ENCODE measurements around the gene DSTN.
"Not testable (repeated sequence)": the region's sequence is repeated elsewhere in the genome, so short reads cannot be mapped to it uniquely, and the experiment has no call there.

Gene DSTN

DNA sequence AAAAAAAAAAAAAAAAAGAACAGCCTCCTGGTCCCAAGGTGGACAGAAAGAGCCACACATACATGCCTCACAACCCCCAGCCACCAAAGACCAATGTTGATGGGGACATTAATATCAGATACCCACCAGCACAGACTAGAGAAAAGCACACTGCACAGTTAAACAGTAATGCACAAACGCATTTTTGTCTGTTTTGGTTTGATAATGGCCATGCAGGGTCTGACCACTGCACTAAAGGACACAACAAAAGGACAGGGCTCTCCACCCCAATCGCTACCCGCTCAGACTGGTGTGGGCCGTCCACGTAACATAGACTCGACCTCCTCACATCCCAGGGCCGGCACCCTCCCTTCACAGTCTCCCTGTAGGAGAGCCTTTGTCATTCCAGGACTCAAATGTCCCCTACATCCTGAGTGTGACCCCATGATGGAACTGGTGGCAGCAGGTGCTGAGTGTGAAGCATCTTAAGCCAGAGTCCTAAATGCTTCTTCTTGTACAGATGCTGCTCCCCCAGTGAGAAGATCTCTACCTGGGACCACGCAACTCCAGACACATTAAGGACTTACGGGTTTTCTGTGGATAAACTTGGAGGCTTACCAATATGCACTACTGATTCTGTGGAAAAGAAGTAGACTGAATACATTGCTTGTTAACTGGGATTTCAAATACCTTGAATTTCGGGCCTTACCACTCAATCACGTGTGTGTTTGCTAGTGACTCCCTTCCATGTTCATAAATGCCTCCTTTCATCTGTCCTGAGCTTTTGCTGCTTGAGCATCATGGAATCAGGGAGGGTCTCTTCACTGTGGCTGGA, 84.2 kb downstream of the DSTN start:
- DNase-seq: no peak

DNA sequence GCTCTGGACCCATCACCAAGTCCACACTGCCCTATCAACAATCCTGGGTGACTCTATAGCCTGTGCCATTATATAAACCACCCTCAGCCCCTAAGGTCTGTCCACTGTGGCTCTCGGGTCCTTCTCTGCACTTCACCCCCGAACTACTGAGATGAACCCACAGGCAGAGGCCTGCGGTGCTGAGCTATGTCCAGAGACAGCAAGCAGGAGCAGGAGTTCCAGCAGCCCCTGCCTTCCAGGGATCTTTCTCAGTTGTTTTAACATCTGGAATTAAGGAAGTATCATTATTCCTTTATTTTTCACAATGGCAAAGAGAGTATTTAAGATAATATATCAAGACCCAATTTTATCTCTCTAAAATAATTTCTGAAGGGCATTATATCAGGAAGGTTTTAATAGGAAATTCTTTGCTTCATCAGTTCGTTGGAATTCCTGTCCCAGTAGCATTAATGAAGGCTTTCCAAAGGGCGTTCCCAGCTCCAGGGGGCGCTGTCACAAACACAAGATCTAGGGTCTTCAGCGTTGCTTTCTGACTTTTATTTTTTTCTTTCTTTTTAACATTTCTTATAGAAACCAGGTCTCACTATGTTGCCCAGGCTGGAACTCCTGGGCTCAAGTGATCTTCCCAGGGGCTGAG, 84.9 kb downstream of the DSTN start:
- DNase-seq: no peak

DNA sequence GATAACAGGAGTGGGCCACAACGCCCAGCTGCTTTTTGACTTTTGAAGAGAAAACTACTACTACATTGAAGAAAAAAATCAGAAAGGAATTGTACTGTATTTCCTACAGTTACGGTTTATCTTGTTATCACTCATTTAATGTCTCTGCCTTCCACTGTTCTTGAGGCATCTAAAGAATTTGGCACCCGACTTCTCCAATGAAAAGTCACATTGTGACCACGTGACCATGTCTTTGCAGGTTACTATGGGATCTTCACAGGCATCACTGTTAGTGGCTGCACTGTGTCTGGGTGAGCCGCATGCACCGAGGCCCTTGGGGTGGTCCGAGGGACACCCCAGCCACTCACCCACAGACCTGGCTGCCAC, 85.4 kb downstream of the DSTN start:
- no peak for DNase-seq

DNA sequence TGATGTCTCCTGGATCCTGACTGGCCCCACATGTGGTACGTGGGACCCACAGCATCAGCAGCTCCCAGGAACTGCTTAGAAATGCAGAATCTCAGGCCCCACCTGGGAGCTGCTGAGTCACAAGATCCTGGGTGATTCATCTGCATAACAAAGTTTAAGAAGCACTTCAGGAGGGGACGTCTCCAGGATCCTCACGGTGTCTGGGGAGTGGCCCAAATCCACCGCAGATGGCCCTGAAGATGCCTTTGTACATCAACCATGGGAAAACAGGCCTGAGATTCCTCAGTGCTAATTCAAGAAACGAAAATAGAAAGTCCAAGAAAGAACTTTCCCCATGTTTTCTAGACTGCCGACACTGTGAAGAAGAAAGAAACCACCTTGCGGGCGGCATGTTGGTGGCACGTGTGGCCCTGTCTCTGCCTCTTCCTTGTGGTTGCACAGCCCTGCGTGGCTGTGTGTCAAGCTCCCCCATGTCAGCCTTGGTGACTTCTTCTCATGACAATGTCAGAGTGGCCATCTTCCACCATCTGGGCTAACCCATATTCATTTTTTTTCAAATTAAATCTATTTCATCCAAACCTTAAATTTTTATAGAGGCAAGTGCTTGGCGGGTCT, 86.1 kb downstream of the DSTN start:
- no peak for DNase-seq

DNA sequence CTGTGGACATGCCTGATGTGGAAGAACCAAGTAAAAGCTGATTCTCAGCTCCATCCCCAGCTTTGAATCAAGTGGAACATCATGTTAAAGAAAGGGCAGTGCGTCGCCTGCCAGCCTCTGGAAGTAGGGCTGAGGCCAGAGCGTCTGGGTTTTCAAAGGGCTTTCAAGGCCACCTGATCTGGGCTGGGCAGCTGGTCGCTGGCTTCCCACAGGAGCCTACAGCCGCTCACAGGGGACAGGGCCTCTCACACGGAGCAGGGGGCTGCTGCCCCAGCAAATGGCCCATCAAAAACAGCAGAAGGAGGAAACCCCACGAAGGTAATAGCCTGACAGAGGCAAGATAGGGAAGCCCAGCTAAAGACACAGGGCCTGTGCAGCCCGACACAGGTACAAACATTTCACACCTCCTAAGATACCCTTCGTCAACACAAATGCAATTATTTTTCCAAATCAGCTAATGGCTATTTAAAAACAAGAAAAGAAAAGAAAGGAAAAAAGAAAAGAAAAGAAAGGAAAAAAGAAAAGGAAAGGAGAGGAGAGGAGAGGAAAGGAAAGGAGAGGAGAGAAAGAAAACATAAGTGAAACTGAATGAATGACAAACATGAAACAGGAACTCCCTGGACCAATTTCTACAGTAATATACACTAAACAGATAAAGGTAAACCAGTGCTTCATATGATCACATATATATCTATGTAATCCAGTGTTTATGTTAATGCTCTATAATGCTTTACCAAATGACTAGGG, 87.4 kb downstream of the DSTN start:
- no peak for DNase-seq

DNA sequence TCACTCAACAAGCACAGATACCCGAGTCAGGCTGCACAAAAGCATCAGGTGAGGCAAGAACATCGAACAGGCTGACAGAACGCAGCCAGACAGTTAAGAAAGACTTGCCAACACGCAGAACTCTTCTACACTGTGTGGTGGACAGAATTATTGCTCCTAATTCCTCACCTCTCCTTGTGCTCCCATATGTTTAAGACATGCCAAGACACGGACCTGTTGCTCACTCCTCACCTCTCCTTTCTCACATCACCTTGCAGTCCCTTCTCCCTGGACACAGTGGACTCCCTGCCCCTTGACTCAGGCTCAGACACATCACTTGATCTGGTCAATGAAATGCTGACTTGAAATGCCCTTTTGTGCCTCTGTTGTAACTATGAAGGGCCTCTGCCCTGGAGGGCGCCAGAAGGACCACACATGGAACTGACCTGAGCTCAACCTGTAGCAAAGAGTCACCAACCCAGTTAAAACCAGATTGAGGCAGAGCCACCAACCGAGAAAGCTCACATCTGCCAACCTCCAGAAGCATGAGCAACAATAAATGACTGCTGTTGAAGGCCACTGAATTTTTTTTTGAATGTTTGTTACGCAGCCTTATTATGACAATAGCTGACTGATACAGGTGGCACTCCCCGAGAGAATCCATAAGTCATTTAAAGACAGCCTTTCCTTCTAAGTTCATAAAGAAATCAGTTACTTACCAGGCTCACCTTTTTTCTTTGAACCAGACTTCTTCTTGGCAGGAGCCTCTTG, 88.2 kb downstream of the DSTN start:
- no peak for DNase-seq

DNA sequence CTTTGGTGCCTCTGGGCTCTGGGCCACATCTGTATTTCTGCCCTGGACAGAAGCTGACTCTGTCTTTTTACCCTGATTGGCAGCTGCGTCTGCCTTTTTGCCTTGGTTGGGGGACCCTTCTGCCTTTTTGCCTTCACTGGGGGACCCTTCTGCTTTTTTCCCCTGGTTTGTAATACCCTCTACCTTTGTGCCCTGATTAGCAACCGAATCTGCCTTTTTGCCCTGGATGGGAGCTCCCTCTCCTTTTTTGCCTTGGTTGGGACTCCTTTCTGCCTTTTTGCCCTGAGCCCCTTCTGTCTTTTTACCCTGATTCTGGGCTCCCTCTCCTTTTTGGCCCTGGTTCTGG, 88.7 kb downstream of the DSTN start:
- DNase-seq: no peak

DNA sequence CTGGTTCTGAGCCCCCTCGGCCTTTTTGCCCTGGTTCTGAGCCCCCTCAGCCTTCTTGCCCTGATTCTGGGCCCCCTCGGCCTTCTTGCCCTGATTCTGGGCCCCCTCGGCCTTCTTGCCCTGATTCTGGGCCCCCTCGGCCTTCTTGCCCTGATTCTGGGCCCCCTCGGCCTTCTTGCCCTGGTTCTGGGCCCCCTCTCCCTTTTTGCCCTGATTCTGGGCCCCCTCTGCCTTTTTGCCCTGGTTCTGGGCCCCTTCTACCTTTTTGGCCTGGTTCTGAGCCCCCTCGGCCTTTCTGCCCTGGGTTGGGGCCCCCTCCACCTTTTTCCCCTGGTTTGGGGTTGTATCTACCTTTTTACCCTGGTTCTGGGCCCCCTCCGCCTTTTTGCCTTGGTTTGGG, 89.5 kb downstream of the DSTN start:
- not testable (repeated sequence) for DNase-seq

Measured in NCI-H1930 (cell line).